Thyroid gland (tissue), 4 donors: ENCODE data around the gene FOXO3. TPM values are rescaled to one million over a fixed set of nuclear protein-coding genes. Genes with fewer than 3 reads are reported as not detected.

Experiments
- DNase-seq, 2 donors: peaks; one replicate each; pipeline ENCODE4 v3.0.0-alpha.2; 2019
- H3K27ac ChIP-seq, 3 donors: fragments of 200-600 bp; sonication (generic); 1 replicate in 2 of 3; 2 replicates in 1 of 3; pipeline ENCODE4 v1.5.1; 2016 to 2019; ENCODE audit warnings: mild to moderate bottlenecking in 1 of 3, moderate library complexity in 1 of 3
- H3K27me3 ChIP-seq: fragments of 200-600 bp; sonication (generic); one replicate; pipeline ENCODE4 v1.5.1; 2019
- H3K36me3 ChIP-seq, 2 donors: fragments of 200-600 bp; sonication (generic); one replicate each; pipeline ENCODE4 v1.5.1; 2016 to 2019
- H3K4me1 ChIP-seq, 2 donors: fragments of 200-600 bp; sonication (generic); one replicate each; pipeline ENCODE4 v1.5.1; 2017 to 2019
- H3K4me3 ChIP-seq, 3 donors: fragments of 200-600 bp; sonication (generic); replicated peaks in 1 of 3; 1 replicate in 2 of 3; 2 replicates in 1 of 3; pipeline ENCODE4 v1.5.1; 2016; ENCODE audit warnings: mild to moderate bottlenecking in 1 of 3
- H3K9me3 ChIP-seq: fragments of 200-600 bp; sonication (generic); one replicate; pipeline ENCODE4 v1.5.1; 2017
- POLR2A ChIP-seq, 2 donors: fragments of 450-650 bp; IDR thresholded peaks; one replicate each; pipeline ENCODE4 v1.6.1; 2017; ENCODE audit warnings: antibody characterized with exemption in 2 of 2, mild to moderate bottlenecking in 2 of 2, moderate library complexity in 1 of 2
- WGBS, 2 donors: methylation state at CpG; one replicate each; pipeline ENCODE4 v1.1.5; 2017; 5-methylcytosine and 5-hydroxymethylcytosine counted together
- intact Hi-C: fragments of 100-400 bp; cut with DNase I; formaldehyde crosslinking; loops from one replicate; pipeline ENCODE4 v1.15.1; 2023
- total RNA-seq, 4 donors: library from RNA; depleted of rRNA; stranded (reverse); fragments of >200 nt; gene quantifications; one replicate each; pipeline ENCODE4 v1.2.3, GENCODE V29; 2016
- TF ChIP-seq, protein P1 (sequence below), 6 experiments: fragments of 200-600 bp in 3 of 6; fragments of 450-650 bp in 3 of 6; sonication (generic) in 3 of 6; IDR thresholded peaks; one replicate each; pipeline ENCODE4 v1.5.1; 2016 to 2019; ENCODE audit warnings: antibody characterized with exemption in 6 of 6, mild to moderate bottlenecking in 2 of 6, inconsistent platforms in 1 of 6, moderate library complexity in 1 of 6

Gene FOXO3
- total RNA-seq, 4 donors from 2014 or later = 61.8 to 103 (median 76.8) TPM

DNA sequence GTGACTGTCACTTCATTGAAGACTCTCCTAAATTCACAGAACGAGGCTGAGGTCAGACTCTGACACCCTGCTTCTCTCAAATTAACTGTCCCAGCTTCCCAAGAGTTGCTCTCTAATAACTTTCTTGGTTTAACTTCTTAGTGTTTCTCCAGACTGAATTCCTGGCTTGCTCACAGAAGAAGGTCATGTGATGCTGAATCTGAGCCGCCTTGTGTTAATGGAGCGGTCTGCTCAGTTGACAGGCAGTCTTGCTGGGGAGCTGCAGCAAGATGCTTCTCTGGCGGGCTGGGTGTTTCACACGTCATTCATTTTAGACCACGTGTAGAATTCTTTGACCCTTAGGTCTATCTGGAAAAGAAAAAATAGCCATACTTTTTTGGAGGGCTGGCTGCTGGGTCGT, 107.3 kb downstream of the FOXO3 start:
- peak; percentile 52 to 55 for DNase-seq
- Histone ChIP-seq H3K27ac (no peak overlapping the region), H3K9me3 (no peaks in the 10 kb centered on the region), H3K4me1 (peaks cover 39 to 61% of the 10 kb centered on the region in 2 donors), H3K4me3 (no peak overlapping the region), H3K36me3 (peaks cover 5 to 14% of the 10 kb centered on the region in 2 donors), H3K27me3 (no peaks in the 10 kb centered on the region)
- TF ChIP-seq, protein P1, sequence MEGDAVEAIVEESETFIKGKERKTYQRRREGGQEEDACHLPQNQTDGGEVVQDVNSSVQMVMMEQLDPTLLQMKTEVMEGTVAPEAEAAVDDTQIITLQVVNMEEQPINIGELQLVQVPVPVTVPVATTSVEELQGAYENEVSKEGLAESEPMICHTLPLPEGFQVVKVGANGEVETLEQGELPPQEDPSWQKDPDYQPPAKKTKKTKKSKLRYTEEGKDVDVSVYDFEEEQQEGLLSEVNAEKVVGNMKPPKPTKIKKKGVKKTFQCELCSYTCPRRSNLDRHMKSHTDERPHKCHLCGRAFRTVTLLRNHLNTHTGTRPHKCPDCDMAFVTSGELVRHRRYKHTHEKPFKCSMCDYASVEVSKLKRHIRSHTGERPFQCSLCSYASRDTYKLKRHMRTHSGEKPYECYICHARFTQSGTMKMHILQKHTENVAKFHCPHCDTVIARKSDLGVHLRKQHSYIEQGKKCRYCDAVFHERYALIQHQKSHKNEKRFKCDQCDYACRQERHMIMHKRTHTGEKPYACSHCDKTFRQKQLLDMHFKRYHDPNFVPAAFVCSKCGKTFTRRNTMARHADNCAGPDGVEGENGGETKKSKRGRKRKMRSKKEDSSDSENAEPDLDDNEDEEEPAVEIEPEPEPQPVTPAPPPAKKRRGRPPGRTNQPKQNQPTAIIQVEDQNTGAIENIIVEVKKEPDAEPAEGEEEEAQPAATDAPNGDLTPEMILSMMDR (IDR thresholded peaks at IDR 0.05) = no peak
- peak in 1 of 2 donors; percentile 7 for TF ChIP-seq POLR2A (IDR thresholded peaks at IDR 0.05)
- WGBS, 2 donors = 25 to 29% methylated on average over 7 of the region's 7 CpGs
- intact Hi-C loops = loop anchor here (10.0 kb wide), 1 partner anchor 103 kb away; the partner anchor contains the start of gene FOXO3

DNA sequence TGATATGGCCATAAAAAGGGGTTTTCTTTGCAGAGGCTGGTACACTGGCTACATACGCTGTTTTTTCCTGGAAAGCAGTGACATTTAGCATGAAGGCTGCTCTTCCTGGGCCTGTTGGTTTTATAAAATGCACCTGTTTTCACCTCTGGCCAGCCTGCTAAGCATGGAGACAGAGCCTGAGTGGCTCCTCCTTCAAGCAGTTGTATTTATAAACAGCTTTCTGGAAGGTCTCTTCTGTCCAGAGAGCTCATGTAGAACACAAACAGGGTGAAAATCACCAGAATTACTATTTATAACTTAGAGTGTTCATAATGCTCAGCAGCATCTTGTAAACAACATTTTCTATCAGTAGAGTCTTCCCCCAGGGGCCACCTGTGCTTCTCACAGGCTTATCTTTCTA, 109.0 kb downstream of the FOXO3 start:
- DNase-seq = peak in 1 of 2 donors; percentile 22
- H3K36me3 ChIP-seq = peaks cover 4 to 14% of the 10 kb centered on the region in 2 donors
- H3K9me3 ChIP-seq = no peaks in the 10 kb centered on the region
- peaks cover 39 to 66% of the 10 kb centered on the region in 2 donors for H3K4me1 ChIP-seq
- intact Hi-C loops = loop anchor here (10.0 kb wide), 1 partner anchor 105 kb away; the partner anchor contains the start of gene FOXO3
- TF ChIP-seq, protein P1 (IDR thresholded peaks at IDR 0.05) = no peak
- no peak for TF ChIP-seq POLR2A (IDR thresholded peaks at IDR 0.05)
- 79 to 84% methylated on average over 1 of the region's 1 CpG for WGBS, 2 donors
- no peak overlapping the region for H3K27ac ChIP-seq
- no peaks in the 10 kb centered on the region for H3K27me3 ChIP-seq
- H3K4me3 ChIP-seq = no peak overlapping the region

DNA sequence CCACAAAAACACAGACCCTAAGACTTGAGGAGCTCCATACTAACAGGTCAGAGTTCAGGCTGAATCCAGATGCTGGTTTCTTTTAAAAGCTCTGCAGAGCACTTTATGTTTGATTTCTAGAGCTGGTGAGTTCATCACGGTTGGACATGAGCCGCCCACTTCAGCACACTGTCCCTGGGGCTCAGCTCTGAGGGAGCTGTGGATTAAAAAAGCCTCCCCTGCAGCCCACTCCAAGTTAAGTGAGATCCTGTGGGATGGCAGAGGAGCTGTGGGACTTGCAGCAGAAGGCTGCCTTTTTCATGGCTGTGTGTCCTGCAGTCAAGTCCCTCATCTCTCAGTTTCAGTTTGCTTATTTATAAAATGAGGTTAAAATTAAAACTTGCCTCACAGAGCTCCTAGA, 110.5 kb downstream of the FOXO3 start:
- H3K9me3 ChIP-seq = no peaks in the 10 kb centered on the region
- no peak overlapping the region for H3K4me3 ChIP-seq
- no peak overlapping the region for H3K27ac ChIP-seq
- H3K27me3 ChIP-seq = no peaks in the 10 kb centered on the region
- 68 to 81% methylated on average over 2 of the region's 2 CpGs for WGBS, 2 donors
- H3K36me3 ChIP-seq = peaks cover 0 to 4% of the 10 kb centered on the region in 2 donors
- DNase-seq = no peak
- H3K4me1 ChIP-seq = peaks cover 39 to 75% of the 10 kb centered on the region in 2 donors
- intact Hi-C loops = no loop called here
- TF ChIP-seq, protein P1 (IDR thresholded peaks at IDR 0.05) = no peak
- TF ChIP-seq POLR2A (IDR thresholded peaks at IDR 0.05) = no peak

DNA sequence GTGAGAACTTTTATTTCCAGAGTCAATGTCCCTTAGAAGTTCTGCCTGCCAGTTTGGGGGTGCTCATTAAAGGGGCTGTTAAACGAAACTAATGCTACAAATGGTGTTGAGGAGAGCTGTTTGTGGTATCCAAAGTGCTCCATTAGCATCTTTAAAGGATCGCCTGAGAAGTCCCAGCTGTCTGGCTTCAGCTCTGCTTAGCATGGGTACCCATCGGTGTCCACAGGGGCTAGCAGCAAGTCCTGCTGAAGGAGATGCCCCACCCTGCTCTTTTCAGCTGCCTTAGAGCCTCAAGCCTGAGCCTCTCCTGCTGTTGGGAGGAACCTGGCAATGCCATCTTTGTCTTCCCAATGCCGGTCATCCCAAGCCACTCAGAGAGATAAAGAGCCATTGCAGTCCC, 111.1 kb downstream of the FOXO3 start:
- 89% methylated on average over 4 of the region's 4 CpGs for WGBS, 2 donors
- no peak for DNase-seq
- intact Hi-C loops = no loop called here
- Histone ChIP-seq H3K27me3 (no peaks in the 10 kb centered on the region), H3K36me3 (peaks cover 0 to 4% of the 10 kb centered on the region in 2 donors), H3K27ac (no peak overlapping the region), H3K4me3 (no peak overlapping the region), H3K9me3 (no peaks in the 10 kb centered on the region), H3K4me1 (peaks cover 37 to 78% of the 10 kb centered on the region in 2 donors)
- TF ChIP-seq POLR2A (IDR thresholded peaks at IDR 0.05) = no peak
- TF ChIP-seq, protein P1 (IDR thresholded peaks at IDR 0.05) = no peak

DNA sequence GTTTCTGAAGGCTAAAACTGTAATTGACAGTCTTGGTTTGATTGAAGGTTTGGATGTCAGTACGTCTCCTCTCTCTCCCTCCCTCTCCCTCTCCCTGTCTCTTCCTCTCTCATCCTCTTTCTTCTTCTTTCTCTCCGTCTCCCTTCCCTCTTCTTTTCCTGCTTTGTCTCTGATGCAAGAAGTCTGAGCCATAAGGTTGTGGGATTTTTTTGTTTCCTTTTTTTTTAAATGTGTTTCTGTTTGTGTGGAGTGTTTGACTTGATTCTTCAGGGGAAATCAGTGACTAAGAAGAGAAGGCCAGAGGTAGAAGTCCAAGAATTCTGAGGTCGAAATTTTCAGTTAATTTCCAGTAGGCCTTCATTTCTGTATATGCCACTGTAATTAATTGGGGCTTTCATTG, 111.9 kb downstream of the FOXO3 start:
- H3K9me3 ChIP-seq = no peaks in the 10 kb centered on the region
- WGBS, 2 donors = 90 to 93% methylated on average over 3 of the region's 3 CpGs
- H3K27me3 ChIP-seq = no peaks in the 10 kb centered on the region
- H3K36me3 ChIP-seq = peaks cover 0 to 4% of the 10 kb centered on the region in 2 donors
- no peak for TF ChIP-seq POLR2A (IDR thresholded peaks at IDR 0.05)
- TF ChIP-seq, protein P1 (IDR thresholded peaks at IDR 0.05) = no peak
- peaks cover 30 to 74% of the 10 kb centered on the region in 2 donors for H3K4me1 ChIP-seq
- H3K27ac ChIP-seq = no peak overlapping the region
- no peak overlapping the region for H3K4me3 ChIP-seq
- intact Hi-C loops = no loop called here
- DNase-seq = no peak
